GM18909 (cell line): ENCODE results near the gene ATP8A1.
A peak's percentile ranks its signal among the peaks of the same experiment; 100 is the strongest.

ENCODE experiments used
- ATAC-seq: cut with Tn5 transposase; IDR thresholded peaks from one replicate; pipeline ENCODE4 v1.9.1; 2021; ENCODE audit warnings: mild to moderate bottlenecking; ENCODE audit not compliant: unreplicated experiment, poor library complexity

The ATP8A1 gene

DNA sequence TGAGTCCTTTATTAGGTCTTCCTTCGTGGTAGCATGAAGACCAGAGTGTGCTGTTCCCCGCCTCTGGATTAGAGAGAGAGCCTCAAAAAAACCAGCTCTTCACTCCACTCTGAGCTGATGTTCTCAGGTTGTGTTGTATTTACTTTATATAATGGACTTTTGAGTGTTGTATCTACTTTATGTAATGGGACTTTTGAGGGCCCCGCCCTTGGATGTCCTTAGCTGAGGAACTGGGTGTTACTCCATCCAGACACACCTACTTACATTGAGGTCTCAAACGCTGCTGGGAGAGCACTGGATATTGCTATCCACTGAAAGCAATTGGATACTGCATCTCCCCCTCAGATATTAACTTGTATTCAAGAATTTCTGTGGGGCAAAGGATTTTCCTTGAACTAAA lies 28.2 kb downstream of the ATP8A1 start:
- no peak for ATAC-seq

DNA sequence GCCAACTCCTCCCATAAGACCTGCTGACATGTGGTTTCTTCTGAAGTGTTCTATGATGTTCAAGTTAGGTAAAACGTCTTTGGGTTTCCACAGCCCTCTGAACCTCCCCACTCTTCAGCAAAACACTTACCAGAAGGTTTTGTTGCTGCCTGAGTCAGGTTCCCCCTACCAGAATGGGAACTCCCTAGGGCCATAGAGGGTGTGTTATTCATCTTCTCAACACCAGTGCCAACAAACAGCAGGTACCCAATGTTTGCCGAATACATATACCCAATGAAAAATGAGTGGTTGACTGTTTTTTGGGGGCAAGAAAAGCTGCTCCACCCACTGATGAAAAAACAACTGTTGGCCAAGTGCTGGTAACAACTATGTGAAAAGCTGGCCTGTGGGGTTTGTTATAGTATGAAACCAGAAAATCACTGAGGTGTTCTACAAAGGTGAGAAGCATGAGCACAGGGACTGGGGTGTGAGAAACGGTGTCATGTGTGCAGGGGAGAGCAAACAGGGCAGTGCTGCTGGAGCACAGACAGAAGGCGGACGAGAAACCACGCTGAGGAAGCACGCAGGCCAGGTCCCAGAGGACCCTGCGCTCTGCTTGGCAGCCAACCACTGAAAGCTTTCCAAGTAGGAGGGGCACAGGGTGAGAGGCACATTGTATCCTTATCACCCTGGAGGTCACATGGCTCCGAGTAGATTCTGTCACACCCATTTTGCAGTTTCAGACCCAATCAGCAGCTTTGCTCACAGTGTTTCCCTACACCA lies 28.8 kb downstream of the ATP8A1 start:
- ATAC-seq: peak; percentile 92

DNA sequence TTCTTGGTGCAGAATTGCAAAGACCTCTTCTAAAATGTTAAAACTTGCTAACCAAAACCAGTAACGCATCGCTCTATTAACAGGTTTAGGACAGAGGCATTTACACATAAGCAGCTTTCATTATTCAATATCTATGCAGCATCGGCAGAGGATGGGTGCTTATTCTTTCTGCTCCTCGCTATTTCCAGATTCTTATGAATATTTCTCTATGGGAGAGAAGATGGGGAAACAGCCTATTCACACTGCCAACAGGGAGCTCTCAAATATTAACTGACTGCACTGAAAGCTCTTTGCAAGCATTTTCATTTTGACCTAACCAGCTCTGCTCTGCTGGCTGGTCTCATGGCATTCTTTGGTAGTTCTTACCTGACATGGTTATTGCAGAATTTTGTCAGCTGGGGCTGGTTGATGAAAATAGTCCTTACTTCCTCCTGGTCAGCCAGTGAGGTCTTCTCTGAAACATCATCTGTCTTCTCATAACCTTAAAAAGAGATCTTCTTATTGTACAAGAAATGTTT lies 30.2 kb downstream of the ATP8A1 start:
- ATAC-seq: no peak

DNA sequence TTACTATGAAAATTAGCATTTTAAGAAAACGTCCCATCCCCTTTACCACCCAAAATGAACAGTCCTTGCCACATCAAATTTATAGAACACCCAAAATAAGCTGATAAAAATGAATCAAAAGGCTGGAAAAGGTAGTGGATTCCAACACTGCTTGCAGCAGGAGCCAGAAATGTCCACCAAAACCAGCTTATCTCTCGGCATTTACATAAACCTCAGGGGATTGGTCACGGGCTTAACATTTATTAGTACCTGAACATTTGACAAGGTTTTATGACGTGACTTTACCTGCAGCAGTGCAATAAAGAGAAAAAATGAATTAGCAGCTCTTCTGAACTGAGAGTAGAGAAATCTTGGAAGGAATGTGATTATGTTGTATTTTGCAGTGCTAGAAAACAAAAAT lies 31.6 kb downstream of the ATP8A1 start:
- no peak for ATAC-seq

DNA sequence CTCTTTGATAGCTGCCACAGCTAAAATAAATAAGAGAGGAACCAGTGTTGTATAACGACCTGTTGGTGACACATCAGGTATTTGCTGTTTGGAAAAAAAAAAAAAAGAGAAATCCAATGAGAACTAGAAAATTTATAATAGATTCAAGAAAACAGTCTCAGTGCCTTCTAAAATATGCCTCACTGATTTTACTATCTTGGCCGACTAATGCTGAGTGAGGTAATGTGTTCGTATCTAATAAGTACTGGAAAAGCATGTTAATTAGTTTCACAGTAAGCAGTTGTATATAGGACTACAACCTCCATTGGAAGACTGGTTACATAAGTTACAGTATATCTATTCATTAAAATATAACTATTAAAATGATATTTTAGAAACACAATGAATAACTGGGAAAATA lies 32.4 kb downstream of the ATP8A1 start:
- no peak for ATAC-seq

DNA sequence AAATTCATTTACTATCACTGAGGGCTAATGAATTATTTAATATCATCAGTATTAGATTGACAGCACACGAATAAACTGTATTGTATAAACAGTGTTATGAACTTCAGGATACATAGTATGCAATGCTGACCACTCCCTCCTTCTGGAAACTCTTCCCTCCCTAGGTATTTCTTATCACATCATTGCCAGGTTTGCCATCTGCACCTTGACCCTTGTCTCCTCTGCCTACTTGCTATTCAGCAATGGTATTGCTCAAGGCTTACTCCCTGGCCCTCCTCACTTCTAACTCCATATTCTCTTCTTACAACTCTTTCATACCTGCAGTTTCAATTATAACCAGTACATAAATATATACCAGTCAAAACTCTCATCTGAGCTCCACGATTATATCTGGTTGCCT lies 38.9 kb downstream of the ATP8A1 start:
- no peak for ATAC-seq

DNA sequence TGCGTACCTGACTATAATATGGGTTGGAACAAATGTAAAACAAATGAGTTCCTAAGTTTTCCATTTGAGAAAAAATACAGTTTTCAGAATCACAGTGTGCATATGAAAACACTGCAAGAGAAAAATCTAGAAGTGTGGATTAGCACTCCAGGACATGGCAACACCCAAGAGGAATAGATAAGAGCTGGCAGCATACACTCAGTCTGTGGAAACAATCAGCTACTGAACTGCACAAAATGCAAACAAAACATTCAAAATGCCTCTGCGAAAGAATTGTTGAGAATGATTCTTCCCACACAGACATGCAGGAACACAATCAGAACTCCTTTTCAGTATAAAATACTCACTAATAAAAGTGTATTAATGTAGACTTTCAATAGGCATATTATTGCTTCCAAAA lies 39.9 kb downstream of the ATP8A1 start:
- ATAC-seq: no peak

DNA sequence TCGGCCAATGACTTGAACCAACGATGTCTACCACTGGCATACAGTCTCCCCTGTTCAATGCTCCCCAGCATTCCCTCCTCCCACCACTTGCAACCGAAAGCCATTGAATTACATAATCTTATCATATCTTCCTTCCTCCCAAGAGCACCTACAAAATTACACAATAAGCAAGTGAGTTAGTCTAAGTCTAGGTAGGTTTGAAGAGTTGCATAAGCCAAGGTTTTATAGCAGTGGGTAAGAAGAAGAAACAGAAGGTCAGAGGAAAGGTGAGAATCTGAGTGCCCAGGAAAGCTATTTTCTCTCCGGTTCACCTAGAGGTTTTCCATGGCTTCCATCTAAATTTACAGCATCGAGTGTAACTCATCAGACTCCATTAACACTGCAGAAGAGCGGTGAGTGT lies 40.3 kb downstream of the ATP8A1 start:
- ATAC-seq: no peak

DNA sequence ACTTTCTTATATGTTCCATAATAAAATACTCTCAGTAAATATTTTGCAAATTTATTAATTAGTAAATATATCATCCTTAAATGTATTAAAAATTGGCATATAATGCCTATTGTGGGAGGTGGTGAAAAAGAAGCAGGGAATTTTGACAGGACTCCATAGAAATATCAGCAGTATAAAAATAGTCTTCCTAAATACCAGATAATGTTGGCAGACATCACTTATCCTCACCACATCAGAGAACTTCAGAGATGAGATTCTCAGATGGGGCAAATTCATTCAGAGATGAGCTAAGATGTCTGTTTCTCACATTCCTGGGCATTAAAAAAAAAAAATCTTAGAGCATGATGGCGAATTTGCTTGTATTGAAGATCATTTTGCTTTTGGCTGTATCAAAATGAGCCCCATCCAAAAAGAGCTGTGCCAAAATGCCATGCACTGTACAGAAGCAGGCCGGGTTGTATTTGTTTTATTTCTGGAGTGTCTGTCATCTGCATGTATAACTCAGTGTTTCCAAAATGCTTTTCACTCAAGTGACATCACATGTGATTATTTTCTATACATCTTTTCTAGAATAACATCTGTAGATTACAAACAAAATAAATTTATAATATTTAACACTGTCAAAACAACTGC lies 41.7 kb downstream of the ATP8A1 start:
- ATAC-seq: no peak

DNA sequence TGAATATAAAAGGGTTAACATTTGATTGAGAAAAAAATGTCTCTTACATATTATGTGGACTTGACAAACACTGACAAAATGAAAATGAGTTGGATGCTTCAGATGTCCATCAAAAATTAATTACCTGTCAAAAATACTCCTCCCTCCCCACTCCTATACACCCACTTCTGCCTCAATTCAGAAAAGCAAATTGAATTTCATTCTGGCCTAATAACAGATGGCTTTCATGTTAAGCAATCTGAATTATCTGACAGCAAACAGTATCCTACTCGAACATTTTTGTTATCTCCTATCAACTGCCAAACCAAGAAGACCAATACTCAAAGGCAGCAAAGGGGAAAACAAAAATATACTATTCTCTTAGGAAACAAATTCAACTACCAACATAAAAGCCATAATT lies 44.0 kb downstream of the ATP8A1 start:
- no peak for ATAC-seq

DNA sequence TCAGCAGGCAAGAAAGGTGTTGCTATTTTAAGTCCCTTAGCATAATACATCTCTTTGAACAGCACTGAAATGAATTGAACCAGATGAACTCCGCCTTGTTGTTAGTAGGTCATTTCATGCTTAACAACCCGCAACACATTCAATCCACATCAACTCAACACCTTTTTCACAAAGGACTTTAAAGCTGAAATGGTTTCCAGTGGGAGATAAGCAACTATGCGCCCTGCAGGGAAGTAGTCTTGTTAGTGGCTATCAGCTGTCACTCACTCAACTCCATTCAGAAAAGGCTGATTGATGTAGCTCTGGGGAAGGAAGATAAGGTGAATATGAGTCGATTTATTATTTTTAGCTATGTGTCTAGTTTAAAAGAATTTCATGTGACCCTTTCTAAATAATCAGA lies 46.0 kb downstream of the ATP8A1 start:
- ATAC-seq: no peak

DNA sequence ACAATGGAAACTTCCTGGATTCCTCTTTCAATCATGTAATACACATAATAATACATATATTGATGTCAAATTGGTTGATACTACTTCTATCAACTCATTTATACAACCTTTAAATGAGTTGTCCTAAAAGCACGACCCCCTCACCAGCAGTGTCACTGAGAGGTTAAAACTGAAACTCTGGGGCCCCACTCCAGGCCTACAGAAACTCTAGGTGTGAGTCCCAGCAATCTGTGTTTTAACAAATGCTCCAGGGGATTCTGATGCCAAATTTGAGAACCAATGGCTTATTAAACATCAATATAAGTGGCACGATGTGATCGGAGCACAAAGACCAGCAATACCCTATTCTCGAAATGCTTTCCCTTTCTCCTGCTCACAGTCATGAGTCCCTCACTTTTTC lies 47.9 kb downstream of the ATP8A1 start:
- no peak for ATAC-seq

DNA sequence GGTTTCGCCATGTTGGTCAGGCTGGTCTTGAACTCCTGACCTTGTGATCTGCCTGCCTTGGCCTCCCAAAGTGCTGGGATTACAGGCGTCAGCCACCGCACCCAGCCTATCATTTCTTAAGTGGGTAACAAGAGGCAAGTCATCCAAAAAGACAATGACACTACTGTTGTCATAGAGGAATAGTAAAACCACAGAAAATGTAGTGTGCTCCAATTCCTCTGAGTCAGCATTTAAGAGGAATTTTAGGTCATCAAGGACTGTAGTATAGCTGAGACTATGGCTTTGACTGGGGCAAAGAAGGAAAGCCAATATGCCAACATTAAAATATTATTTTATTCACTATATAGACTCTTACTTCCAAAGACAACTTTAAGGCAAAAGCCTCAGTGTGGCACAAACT lies 48.4 kb downstream of the ATP8A1 start:
- ATAC-seq: no peak

DNA sequence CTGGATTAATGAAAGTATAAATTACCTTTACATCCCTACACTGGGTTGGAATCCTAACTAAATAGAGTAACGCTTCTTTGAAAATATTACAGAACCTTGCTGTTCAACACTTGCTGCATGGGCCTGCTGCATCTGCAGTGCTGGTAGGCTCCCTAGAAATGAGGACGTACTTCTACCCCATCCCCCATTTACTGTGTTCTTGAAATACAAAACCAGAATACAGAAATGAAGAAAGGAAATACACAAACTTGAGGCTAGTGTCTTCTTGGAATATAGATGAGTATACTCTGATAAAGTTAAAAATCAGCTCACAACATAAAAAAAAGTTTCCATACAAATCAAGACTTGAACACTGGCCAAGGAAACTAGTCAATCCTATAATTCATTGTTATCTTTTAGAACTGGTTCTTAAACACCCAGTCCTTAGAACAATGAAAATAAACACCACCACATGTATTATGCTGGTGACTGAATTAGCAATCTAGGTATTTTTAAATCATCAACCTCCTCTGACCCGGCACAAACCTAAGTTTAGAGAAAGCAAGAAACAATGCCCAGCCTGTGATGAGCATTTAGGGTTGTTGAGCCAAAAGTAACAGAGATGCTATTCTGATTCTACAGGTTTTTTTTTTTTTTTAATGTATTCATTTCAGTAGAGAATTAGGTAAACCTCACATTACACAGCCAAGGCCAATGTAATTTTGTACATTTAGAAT lies 49.7 kb downstream of the ATP8A1 start:
- no peak for ATAC-seq

DNA sequence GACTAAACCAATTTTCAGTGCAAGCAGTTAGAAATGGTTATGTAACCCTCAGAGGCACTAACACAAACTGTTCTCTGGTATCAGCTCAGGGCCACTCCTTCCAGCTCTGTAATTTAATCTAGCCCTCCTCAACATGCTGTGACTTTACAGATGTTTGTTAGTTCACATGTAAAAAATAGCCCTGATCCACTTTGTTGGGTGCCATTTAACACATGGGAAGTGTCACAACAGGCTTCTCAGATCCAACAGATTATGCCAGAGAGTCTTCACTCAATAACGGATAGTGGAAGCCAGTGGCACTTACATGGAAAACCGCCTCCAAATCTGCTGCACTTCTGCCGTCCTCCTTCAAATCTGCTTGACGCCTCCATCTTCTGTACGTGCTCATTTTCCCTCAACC lies 51.6 kb downstream of the ATP8A1 start:
- ATAC-seq: no peak

DNA sequence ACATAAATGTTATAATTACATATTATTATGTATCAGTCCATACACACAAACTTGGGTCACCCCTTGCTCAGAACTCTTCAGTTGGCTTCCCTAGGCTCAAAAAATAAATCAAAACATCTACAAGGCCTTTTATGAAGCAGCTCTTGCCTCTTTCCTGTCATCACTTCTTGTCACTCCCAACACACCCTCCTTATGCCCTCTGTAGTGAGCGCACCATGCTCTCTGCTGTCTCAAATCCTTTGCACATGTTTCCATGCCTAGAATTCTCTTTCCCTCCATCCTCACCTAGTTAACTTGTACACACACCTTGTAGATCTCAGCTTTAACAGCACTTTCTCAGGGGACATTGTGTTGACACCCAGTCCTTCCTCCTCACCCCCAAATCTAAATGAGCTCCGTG lies 53.0 kb downstream of the ATP8A1 start:
- ATAC-seq: no peak

DNA sequence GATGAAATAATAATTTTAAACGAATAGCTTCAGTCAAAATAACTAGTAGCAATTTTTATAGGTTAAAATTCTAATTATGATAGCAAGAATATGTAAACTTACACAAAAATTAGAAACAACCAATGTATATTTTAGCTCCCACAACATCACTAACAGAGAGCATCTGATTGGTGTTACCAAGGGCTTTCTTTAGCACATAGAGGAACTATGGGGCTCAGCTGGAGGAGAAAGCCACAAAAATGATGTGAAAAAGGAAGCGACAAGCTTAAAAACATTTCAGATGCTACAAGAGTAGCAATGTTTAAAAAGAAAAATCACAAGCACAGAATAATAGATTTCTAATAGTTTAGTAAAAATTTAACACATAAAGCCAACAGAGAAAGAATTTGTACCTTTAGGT lies 56.3 kb downstream of the ATP8A1 start:
- ATAC-seq: peak; percentile 48

DNA sequence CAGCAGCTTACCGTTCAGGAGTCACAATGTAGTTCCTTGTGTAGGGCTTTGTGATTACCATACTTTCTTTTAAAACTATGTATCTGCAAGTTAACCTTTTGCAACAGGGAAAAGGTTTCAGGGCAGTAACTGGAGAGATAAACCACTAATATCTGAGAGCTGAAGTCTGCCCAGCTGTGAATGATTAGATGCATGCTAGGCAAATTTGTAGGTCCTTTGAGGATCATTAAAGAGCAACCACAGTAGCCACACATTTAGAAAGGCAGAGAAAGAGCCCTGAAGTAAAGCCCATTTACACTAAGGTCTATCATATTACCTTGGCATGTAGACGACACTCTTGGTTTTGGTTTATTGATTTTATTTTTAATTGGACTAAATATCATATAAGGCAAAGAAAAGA lies 60.0 kb downstream of the ATP8A1 start:
- ATAC-seq: peak; percentile 92

DNA sequence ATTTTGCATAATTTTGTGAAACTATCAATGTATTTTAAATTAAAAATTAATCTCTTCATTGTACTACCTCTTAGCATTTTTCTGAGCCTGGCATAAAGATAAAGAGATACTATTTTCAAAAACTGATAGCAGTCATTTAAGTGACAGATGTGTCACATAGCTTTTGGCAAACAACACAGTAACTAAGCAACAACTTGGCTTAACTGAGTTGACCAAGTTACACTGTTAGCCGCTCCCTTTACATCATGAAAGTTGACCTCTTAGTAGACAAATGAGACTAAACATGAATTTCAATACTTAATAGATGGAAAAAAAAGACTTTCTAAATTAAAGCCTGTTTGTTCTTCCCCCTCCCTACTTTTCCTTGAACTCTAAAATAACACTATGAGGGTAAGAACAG lies 62.0 kb downstream of the ATP8A1 start:
- ATAC-seq: no peak

DNA sequence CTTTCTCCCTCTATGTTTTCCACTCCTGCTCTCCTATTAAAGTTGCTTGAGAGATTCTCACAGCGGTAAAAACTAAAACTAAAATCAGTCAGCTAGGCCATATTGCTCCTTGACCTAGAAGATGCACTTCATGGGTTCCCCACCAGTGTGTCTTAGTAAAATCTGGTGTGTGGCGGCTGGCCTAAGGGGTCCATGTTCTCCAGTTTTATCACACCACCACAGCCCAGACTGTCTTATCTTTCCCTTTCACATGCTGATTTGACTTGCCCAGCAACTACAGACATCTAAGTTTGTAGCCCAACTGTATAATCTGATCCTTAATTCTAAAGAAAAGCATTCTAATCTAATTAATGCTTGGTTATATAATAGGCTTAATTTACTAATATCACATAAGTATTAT lies 68.0 kb downstream of the ATP8A1 start:
- ATAC-seq: no peak

DNA sequence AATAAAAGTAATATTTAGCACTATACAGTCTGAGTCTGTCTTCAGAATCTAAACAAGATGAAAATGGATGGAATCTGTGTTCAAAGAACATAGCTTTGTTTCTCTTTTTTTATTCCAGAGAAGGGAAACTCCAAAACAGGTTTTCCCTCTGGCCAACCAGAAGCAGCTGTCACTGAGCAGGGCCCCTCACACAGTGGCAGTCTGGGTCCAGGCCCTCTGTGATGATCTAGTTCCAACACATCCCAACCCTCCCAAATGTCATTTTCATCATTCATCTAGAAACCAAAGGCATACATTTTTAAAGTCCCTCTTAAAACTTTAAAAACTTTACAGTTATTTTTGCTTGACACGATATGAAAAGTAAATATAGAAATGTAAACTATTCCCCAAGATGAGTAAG lies 70.1 kb downstream of the ATP8A1 start:
- no peak for ATAC-seq
